ENCODE data around the gene TTC33. TPM values are rescaled to one million over a fixed set of nuclear protein-coding genes. Genes with fewer than 3 reads are reported as not detected.
A peak's percentile ranks its signal among the peaks of the same experiment; 100 is the strongest.
"Not testable (repeated sequence)": the region's sequence is repeated elsewhere in the genome, so short reads cannot be mapped to it uniquely, and the experiment has no call there.

The TTC33 gene
- total RNA-seq, 1 donor from 2014 or later: 9.7 TPM

DNA sequence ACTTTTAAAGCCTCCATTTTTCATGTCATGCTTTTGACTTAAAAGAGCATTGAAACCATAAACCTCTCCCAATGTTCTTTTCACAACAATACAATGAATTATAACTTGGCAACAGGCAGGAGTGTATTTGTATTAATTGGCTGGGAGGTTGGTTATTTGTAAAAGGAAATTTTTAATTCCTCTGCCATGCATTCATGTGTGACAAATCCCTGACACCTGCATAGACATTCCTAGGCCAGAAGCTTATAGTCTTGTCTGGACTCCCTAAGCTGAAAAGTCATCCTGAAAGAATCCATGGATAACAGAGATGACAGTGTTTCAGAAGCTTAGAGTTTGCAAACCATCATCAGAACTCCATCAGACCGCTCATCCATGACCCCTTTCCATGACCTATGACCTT lies 152.4 kb downstream of the TTC33 start:
- Histone ChIP-seq H3K36me3 (ENCODE audit: control insufficient read depth, insufficient read depth, low read length) (no peaks in the 10 kb centered on the region), H3K4me3 (ENCODE audit: low read depth, low read length) (no peak overlapping the region), H3K27me3 (ENCODE audit: control insufficient read depth, insufficient read depth, low read length) (no peaks in the 10 kb centered on the region)
- peak; percentile 73 for DNase-seq (ENCODE audit: low read depth)
- TF ChIP-seq, protein P1, sequence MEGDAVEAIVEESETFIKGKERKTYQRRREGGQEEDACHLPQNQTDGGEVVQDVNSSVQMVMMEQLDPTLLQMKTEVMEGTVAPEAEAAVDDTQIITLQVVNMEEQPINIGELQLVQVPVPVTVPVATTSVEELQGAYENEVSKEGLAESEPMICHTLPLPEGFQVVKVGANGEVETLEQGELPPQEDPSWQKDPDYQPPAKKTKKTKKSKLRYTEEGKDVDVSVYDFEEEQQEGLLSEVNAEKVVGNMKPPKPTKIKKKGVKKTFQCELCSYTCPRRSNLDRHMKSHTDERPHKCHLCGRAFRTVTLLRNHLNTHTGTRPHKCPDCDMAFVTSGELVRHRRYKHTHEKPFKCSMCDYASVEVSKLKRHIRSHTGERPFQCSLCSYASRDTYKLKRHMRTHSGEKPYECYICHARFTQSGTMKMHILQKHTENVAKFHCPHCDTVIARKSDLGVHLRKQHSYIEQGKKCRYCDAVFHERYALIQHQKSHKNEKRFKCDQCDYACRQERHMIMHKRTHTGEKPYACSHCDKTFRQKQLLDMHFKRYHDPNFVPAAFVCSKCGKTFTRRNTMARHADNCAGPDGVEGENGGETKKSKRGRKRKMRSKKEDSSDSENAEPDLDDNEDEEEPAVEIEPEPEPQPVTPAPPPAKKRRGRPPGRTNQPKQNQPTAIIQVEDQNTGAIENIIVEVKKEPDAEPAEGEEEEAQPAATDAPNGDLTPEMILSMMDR (IDR thresholded peaks at IDR 0.05; ENCODE audit: insufficient read depth, low read length, severe bottlenecking): no peak
- FAIRE-seq: no peak

DNA sequence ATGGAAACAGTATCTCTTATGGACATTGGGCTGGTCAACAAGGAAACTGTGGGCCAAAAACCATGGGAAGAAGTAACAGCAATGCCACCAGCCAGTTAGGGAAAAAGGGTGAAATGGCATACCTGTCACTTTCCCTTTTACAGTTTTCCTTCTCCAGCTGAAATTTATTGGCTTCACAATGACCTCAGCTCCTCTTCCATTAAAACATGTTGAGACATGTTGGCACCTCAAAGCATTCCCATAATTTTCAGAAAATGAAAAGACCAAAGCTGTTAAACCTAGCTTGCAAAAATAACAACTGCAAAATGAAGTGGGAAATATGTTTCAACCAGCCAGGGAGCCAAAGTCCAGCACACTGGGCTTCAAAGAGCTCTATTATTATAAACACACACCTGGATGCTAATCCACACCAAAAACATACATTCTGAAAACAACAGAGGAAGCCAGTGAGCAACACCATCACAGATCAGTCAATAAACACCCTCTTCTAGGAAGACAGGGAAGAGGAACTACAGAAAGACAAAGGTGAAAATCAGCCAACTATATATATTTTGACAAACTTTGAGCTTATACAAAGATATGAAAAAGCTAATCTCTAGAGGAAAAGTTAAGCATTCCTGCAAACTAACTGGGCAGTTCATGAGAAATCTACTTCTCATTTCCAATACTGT lies 154.4 kb downstream of the TTC33 start:
- no peak overlapping the region for H3K4me3 ChIP-seq (ENCODE audit: low read depth, low read length)
- no peak for FAIRE-seq
- H3K27me3 ChIP-seq (ENCODE audit: control insufficient read depth, insufficient read depth, low read length): no peaks in the 10 kb centered on the region
- TF ChIP-seq, protein P1 (IDR thresholded peaks at IDR 0.05; ENCODE audit: insufficient read depth, low read length, severe bottlenecking): no peak
- DNase-seq (ENCODE audit: low read depth): peak; percentile 50
- no peaks in the 10 kb centered on the region for H3K36me3 ChIP-seq (ENCODE audit: control insufficient read depth, insufficient read depth, low read length)

DNA sequence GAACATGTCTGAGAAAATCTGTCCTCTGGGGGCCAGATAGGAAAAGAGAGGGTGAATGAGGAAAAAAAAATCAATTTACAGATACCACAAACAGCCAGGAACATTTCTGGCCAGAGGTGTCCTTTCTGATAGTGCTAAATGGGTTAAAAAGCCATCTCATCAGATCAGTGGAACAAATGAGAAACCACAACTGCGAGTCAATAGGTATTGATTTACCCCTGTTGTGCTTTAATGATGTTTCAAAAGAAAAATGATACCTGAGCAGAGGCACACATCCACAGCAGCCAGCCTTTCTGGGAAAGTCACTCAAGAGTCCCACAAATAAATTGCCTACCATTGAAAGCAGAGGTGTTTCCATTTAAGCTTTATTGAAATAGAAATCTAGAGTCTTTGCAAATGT lies 155.4 kb downstream of the TTC33 start:
- no peak for FAIRE-seq
- no peak overlapping the region for H3K4me3 ChIP-seq (ENCODE audit: low read depth, low read length)
- TF ChIP-seq, protein P1 (IDR thresholded peaks at IDR 0.05; ENCODE audit: insufficient read depth, low read length, severe bottlenecking): no peak
- no peaks in the 10 kb centered on the region for H3K27me3 ChIP-seq (ENCODE audit: control insufficient read depth, insufficient read depth, low read length)
- DNase-seq (ENCODE audit: low read depth): no peak
- H3K36me3 ChIP-seq (ENCODE audit: control insufficient read depth, insufficient read depth, low read length): no peaks in the 10 kb centered on the region

DNA sequence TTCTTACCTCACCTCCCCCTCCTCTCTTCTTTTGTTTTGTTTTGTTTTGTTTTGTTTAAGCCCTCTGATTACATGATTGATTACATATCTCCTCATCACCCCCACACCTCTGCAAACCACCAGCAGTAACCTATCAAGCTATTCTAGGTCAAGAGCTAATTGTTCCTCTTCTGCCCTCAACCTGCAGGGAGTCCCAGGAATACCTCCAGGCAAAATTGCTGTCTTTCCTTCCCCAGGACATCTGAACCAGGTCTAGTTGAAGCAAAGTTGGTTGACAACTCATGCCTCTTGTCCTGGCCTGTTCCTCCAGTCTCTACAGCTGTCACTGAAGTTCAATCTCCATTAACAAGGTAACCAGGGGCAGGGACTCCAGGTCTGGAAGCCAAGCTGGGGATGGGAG lies 156.1 kb downstream of the TTC33 start:
- FAIRE-seq: no peak
- TF ChIP-seq, protein P1 (IDR thresholded peaks at IDR 0.05; ENCODE audit: insufficient read depth, low read length, severe bottlenecking): no peak
- Histone ChIP-seq H3K36me3 (ENCODE audit: control insufficient read depth, insufficient read depth, low read length) (no peaks in the 10 kb centered on the region), H3K27me3 (ENCODE audit: control insufficient read depth, insufficient read depth, low read length) (no peaks in the 10 kb centered on the region), H3K4me3 (ENCODE audit: low read depth, low read length) (no peak overlapping the region)
- DNase-seq (ENCODE audit: low read depth): peak; percentile 27

DNA sequence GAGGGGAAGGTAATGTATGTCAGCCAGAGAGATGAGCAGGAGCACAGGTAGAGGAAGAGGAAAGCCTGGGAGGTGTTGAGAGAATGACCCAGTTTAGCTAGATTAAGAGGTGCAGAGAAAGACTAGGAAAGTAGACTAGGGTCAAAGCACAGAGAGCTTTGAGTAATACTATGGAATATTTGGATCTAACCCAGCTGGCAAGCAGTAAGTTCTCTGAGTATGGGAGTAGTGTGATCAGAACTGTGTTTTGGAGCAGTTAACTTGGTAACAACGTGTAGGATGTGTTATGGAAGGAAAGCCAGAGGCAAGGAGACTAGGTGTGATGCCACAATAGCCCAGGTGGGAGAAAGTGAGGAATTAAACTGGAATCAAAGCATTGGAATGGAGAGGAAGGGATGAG lies 160.9 kb downstream of the TTC33 start:
- peak; percentile 13 for DNase-seq (ENCODE audit: low read depth)
- TF ChIP-seq, protein P1 (IDR thresholded peaks at IDR 0.05; ENCODE audit: insufficient read depth, low read length, severe bottlenecking): no peak
- Histone ChIP-seq H3K36me3 (ENCODE audit: control insufficient read depth, insufficient read depth, low read length) (no peaks in the 10 kb centered on the region), H3K4me3 (ENCODE audit: low read depth, low read length) (no peak overlapping the region), H3K27me3 (ENCODE audit: control insufficient read depth, insufficient read depth, low read length) (no peaks in the 10 kb centered on the region)
- FAIRE-seq: no peak

DNA sequence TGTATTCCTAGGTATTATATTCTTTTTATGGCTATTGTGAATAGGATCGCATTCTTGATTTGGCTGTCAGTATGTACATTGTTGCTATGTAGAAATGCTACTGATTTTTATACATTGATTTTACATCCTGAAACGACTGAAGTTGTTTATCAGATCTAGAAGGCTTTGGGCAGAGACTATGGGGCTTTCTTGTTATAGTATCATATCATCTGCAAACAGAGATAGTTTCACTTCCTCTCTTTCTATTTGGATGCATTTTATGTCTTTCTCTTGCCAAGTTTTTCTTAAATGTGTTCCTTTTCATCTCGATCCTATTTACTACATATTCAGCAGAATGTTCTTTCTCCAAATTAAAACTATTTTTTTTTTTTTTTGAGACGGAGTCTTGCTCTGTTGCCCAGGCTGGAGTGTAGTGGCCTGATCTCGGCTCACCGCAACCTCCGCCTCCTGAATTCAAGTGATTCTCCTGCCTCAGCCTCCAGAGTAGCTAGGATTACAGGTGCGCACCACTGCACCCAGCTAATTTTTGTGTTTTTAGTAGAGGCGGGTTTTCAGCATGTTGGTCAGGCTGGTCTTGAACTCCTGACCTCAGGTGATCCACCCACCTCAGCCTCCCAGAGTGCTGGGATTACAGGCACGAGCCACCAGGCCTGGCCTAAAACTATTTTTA lies 163.9 kb downstream of the TTC33 start:
- not testable (repeated sequence) for H3K36me3 ChIP-seq (ENCODE audit: control insufficient read depth, insufficient read depth, low read length); FAIRE-seq; DNase-seq (ENCODE audit: low read depth); H3K27me3 ChIP-seq (ENCODE audit: control insufficient read depth, insufficient read depth, low read length); H3K4me3 ChIP-seq (ENCODE audit: low read depth, low read length)

Data from bronchial epithelial cell (primary cell).